Measurements from ENCODE around the gene TRIM52.
"Not testable (repeated sequence)": the region's sequence is repeated elsewhere in the genome, so short reads cannot be mapped to it uniquely, and the experiment has no call there.

Gene TRIM52

DNA sequence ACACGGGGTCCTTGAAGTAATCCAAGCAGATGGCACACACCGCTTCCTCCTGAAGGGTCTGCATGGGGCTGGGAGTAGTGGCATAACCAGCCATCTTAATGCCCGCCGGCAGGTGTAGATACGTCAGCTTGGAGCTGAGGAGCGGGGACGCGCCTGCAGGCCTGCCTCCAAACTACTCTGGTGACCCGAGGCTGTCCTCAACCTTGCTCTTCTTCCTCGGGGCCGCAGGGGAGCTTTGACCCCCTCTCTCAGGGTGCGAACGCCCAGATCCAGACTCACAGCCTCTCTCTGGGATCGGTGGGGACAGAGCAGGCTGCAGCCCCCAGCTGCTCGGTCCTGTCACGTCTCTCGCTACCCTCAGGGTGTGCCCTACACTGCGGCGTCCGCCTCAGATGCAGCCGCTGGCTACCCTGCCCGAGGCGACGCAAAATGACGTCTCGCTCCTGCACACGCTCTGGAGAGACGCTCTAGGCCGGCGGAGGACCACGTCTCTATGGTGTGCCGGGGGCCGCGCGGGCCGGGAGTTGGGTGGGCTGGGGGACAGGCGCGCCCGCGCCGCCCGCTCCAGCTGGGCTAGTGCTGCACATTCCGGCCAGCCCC, at the start of gene TRIM52:
Gene TRIM52, minus strand, starts transcription at position 424 of the 600 bp plus-strand sequence. Its CDS starts 330 bp downstream, at position 94.
- no peak for DNase-seq

DNA sequence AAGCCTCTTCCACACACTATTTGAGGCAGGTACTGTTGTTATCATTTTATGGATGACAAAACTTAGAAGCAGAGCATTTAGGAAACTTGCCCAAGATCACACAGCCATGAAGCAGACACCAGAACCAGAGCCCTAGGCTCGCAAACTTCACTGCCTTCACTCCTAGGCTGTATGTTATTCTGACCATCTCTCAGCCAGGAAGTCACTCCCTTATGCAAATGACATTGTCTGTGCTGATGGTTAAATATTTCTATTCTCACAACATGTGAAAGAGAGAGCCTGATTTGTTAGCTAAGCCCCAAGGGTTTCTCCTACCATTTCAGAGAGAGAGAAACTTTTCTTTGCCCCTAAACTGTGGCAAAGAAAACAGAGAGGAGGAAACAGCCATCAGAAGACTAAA, 26.4 kb upstream of the TRIM52 start:
- DNase-seq = not testable (repeated sequence)

DNA sequence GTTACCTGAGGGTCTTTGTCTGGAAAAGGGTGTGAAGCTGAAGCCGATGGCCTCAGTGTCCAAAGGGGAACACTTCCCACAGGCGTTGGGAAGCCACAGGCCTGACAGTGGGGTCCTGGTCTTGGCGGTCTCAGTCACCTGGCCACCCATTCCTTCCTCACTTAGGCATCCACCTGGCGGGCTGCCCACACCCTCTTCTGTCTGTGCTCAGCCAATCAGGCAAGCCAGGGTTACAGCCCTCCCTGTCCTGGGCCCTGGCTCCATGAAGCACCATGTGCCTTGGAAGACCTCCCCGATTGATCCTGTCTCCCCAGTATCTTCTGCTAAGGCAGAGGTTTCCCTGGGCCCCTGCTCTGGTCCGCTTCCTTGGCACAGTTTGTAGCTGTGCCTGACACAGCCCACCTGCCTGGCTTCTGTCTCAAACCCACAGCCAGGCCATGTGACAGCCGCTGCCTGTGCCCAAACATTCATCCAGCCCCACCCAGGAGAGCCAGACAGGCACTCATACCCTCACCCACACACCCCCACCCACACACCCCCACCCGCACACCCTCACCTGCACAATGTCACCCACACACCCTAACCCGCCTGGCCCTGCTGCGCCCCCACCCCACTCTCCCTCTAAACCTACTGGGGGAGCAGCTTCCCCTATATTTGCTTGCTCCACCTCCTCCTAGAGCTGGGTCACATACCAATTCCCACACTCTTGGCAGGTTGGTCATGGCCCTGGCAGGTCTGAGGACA, 25.2 kb upstream of the TRIM52 start:
- not testable (repeated sequence) for DNase-seq

DNA sequence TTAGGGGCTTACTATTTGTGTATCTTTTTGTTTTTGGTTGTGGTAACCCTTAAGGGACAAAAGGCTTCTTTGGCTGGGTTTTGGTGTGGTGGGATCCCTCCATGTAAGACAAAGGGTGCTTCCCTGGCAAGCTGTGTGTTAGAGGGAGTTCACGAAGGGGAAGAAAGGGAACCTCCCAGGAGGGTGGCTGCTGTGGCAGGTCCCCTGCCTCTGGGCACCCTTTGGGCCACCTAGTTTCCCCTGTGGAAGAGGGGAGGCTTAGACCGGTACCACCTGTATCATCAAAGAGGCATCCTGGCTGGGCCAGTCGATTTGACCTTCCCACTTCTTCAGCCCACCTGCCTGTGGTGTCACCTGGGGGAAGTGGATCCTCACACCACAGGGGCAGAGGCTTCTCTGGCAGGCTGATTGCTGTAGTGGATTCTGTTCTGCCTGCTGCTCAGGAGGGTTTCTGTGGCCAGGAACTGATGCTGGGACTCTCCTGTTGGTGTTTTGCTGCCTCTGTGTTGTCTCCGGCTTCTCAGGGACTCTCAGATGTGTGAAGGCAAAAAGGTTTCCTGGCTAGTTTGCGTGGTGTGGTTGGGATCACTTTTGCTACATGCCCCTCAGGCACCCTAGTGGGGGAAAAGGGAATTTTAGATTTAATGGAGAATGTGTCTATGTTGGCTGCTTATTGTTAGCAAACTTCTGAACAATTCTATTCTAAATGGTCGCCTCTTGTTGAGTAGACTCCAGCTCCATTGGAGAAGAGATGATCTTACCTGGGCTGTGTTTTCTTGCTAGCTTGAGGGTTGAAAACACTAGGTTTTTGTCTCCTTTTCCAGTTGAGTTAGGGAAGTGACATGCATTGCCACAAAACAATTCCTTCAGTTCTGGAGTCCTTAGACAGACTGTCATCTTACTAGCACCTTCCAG, 23.2 kb upstream of the TRIM52 start:
- not testable (repeated sequence) for DNase-seq

DNA sequence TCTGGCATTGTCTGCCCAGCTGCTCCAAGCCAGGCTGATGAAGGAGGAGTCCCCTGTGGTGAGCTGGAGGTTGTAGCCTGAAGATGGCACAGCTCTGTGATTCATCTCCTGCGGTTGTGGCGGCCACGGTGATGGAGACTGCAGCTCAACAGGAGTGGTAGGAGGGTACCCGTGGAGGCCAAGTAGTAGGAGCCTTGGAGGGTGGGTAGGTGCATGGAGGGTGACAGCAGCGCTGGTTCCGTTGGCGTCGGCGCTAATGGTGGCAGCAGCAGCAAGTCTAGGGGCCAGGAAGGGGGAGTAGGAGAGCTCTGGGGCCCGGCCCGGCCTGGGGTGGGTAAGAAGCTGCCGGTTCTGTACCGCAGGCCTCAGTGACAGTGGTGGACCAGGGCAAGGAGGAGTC, 22.4 kb upstream of the TRIM52 start:
- DNase-seq = no peak

DNA sequence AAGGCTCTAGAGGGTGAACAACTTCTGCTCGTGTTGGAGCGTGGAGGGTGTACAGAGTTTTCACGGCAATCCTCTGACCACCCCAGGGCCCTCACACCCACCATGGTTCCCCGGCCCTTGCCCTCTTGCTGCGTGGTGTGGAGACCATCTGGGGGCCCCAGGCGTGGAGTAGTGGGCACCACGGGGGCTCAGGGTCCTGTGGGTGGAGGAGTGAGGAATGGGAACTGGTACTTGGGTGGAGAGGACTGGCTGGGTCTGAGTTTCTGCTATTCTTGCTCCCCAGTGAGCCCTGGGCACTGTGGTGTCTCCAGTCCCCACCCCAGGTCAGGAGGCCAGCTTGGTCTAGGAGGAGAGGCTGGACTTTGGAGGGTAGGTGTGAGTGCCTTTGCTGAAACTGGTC, 21.9 kb upstream of the TRIM52 start:
- no peak for DNase-seq

DNA sequence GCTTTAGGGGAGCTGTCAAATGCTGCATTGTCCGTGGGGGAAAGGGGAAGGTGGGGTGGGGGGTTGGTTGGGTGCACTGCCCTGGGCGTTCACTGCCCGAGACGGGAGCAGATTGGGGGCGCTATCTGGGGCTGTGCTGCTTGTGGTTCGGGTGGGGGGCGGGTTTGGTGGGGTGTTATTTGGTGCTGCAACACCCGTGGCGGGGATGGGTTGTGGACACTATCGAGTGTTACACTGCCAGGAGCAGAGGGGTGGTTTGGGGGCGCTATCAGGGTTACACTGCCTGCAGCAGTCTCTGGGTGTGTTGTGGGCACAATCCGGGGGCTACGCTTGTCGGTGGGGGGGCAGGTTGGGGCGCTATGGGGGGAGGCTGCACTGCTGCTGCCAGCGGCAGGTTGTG, 21.5 kb upstream of the TRIM52 start:
- DNase-seq = not testable (repeated sequence)

DNA sequence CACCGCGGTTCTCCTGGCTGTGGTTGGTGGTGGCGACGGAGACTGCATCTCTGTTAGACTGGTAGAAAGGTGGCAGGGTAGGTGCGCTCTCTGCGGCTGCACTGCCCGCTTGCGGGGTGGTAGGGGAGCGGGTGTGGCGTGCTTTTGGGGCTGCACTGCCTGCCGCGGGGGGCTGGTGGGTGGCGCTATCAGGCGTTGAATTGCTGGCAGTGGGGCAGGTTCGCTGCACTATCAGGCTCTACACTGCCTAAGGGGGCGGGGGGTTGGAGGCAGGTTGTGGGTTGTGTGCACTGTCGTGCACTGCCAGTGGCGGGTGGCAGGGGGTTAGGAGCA, 21.0 kb upstream of the TRIM52 start:
- DNase-seq = no peak

DNA sequence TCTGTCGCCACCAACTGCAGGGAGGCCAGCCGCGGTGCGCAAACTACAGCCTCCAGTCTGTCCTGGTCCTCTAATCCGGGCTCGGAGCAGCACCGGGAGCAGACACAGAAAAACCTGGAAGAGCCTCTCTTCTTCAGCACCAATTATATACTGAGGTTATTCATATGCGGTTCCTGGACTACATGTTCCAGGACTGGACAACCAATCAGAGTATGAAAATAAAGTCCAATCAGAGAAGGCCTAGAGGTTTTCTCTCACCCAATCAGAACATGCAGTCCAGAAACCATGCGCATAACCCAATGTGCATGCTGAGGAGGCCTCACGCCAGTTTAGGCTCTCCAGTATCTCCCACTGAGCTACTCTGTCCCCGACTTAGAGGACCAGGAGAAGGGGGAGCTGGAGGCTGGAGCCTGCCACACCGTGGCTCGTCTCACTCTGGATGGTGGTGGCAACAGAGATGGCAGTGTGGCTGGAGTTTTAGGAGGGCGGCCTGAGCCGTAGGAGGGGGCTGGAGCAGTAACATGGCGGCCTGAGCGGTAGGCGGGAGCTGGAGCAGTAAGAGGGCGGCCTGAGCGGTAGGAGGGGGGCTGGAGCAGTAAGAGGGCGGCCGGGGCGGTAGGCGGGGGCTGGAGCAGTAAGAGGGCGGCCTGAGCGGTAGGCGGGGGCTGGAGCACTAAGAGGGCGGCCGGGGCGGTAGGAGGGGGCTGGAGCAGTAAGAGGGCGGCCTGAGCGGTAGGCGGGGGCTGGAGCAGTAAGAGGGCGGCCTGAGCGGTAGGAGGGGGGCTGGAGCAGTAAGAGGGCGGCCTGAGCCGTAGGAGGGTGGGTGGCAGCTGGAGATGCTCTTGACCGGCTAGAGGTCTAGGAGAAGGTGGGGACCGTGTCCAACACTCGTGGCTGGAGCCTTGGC, 20.4 kb upstream of the TRIM52 start:
- no peak for DNase-seq

DNA sequence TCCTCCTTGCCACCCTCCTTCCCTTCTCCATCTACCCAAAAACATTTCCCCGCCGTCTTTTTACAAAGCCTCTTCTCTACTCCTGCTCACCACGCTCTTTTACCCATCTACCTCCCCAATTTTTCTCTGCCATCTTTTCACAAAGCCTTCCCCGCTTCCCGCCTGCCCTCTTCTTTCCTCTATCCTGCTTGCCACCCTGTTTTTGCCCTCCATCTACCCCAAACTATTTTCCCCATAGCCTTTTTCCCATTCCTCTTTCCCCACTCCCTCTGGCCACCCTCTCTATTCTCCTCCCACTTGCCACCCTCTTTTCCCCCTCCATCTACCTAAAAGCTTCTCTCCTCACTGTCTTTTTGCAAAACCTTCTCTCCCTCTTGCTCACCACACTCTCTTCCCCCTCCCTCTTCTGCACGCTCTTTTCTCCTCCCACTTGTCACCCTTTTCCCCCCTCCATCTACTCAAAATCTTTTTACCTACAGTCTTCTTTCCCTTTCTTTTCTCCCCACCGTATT, 19.4 kb upstream of the TRIM52 start:
- no peak for DNase-seq

DNA sequence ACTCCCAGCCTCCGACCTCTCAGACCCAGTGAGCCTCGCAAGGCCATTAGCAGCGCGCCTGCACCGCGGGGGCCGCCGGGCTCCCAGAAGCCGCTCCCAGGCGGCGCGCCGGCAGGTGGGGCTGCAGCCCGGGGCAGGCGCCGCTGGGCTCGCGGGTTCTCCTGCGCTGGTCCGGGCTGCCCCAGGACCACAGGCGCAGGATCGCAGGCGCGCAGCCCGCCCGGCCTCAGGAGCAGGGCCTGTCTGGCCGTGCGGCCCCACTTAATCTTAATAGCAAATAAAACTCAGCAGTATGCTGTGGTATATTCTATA, 12.4 kb upstream of the TRIM52 start:
- DNase-seq = not testable (repeated sequence)

DNA sequence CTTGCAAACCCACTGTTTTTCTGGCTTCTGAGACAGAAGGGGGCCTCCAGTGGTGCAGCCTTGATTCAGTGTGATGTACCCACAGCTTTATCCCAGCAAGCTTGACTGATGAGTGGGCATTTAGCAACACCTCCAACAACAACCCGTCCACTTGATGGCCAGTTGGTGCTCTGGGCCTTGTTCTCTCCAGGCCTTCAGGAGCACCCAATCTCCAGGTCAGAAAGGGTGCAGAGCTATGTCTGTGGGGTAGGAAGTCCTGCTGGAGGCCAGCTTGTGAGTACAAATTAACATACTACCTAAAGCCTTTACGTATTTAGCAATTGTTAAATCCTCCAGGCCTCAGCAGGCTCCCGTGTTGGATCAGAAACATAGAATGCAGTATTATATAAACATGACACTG, 10.1 kb upstream of the TRIM52 start:
- DNase-seq = no peak

DNA sequence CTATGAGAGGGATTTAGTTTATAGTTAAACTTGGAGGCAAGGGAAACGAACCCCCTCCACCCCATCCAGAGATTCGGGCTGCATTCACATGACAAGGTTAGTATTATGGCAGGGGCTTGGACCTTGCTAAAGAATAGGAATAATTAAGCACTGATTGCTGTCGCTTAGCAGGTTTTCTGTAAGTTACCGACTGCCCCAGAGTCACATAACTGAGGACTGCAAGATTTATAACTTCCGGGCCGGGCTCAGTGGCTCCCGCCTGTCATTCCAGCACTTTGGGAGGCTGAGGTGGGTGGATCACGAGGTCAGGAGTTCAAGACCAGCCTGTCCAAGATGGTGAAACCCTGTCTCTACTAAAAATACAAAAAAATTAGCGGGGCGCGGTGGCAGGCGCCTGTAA, 7.0 kb upstream of the TRIM52 start:
- not testable (repeated sequence) for DNase-seq

DNA sequence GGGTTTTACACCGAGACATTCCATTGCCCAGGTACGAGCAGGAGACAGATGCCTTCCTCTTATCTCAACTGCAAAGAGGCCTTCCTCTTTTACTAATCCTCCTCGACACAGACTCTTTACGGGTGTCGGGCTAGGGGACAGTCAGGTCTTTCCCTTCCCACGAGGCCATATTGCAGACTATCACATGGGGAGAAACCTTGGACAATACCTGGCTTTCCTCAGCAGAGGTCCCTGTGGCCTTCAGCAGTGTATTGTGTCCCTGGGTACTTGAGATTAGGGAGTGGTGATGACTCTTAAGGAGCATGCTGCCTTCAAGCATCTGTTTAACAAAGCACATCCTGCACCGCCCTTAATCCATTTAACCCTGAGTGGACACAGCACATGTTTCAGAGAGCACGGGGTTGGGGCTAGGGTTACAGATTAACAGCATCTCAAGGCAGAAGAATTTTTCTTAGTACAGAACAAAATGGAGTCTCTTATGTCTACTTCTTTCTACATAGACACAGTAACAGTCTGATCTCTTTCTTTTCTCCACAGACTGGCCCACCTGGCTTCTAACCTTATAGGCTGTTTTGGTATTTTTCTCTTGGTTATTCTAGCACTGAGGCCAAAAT, 6.5 kb upstream of the TRIM52 start:
- not testable (repeated sequence) for DNase-seq

DNA sequence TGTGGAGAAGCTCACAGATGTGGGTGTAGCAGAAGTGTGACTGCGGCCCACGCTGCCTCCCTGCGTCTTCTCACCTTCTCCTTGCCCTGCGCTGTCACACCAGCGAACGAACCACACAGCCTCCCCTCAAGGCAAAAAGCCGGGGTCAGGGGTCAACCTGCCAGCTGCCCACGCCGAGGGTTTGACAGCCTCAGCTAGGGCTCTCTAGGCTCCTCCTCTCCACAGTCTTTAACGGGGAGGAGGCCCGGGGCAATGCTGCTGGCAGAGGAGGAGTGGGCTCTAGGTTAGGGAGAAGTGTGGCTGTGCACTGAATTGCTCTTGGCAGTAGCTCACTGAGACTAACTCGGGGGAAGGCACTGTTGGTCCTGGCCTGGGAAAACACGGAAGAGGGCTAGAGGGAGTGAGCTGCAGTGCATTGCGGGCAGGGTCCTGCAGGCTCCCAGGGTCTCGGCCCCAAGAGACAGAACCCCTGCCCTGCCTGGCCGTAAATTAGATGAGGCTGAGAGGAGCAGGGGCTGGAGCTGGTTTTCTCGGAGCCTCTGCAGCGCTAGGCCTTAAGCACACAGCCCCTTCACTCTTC, 4.2 kb upstream of the TRIM52 start:
- no peak for DNase-seq

DNA sequence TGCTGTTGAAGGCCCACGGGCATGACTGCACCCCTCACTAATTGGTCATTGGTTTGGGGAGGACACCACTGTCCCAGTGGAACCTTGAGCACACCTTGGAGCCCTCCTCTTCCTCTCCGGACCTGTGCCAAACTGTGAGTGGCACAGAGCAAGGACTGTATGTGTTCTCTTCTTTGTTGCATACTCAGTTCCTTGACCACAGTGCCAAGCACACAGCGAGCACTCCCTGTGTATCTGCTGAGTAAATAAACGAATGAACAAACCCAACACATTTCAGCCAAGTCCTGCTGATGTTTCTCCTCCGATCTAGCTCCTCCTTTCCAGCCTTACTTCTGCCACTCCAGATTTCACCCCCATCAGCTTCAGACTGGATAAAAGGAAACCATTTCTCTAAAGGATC, 2.7 kb upstream of the TRIM52 start:
- DNase-seq = no peak

DNA sequence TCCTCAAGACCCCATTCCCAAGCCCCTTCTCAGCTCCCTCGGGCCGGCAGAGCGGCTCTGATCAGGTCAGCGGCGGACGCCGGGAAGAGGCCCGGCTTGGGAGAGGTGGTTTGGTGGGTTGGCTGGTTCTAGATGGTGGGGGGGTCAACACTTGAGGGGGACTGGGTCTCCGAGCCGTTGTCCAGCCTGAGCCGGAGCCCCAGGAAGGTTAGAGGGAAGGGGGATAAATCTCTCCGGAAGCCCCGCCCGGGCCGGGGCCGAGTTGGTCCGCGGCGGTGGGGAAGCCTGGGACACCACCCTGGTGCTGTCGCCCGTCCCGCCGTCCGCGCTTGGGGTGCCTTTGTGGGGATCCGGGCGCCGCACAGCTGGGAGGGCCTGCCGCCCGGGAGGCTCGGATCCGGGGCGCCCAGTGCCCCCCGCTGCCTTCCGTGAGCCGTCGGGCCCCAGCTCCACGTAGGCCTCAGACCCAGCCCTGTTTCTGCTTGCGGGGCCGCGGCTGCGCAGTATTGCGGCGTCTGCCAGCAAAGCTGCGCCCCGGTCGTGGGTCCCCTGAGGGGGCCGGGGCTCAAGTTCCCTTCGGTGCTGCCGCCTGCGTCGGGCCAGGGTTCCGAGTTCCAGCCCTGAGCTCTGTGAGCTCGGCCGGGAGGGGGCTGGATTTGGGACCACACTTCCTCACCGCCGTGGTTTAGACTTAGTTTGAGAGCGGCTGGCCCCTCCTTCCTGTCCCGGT, 542 bp upstream of the TRIM52 start:
- DNase-seq = no peak

DNA sequence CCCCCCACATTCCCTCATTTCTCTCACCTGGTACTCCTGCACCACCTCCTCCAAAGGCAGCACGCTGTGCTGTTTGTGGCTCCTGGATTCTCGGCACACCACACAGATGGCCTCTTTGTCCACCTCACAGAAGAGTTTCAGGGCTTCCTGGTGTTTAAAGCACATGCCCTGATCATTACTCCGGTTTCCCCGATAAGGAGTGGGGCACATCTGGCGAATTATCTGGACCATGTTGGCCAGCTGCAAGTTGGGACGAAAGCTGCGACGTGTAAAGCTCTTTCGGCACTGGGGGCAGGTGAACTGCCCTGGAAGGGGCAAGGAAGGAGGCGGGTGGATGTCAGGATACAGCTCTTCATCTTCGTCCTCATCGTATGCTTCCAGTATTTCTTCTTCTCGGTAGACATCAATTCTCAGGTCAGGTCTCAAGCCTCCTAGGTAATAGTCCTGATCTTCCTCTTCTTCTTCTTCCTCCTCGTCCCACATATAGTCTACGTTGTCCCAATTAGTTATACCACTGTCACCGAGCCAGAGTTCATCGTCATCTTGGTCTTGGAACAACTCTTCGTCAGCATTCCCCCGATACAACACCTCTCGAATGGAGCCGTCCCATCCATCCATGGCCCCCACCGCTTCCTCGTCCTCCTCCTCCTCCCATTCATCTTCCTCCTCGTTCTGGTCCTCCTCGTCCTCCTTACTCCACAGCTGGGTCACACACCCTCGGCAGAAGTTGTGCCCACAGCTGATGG, 796 bp downstream of the TRIM52 start:
- no peak for DNase-seq

DNA sequence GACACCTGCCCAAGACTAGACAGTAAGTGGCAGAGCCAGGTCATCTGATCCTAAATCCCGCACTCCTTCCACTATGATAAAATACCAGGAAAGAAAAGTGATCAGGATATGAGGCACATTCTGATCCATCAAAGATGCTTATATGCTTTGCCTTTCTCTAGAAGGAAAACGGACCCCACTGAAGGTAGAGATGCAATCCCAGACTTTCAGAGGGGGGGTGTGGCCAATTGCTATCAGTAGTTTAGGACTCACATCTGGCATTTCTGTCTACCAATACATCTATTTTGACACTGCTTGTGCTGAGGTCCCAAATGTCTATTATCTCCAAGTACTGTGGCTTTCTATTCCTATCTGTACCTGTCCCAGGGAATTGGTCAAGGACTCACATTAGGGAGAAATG, 1.7 kb downstream of the TRIM52 start:
- no peak for DNase-seq

DNA sequence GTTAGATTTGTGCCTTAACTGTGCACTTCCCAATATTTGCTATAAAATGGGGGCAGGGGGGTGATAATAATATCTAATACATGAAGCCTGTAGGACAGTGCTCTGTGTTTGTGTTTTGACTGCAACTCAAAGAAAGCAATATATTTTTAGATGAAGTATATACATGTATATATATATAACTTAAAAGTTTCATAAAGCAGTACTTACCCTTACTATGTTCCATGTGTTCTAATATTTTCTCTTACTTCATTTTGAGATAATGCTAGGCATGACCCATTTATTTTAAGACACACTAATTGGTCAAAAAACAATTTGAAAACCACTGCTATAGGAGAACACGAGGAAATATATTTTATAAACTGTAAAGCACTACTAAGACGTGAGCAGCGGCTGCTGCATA, 2.4 kb downstream of the TRIM52 start:
- DNase-seq = no peak

All from NCI-H526 treated with DMSO at 0.1 percent for 48 hours (cell line).